GM12891 (cell line): ENCODE measurements around the gene FSTL4.

Source experiments
- DNase-seq: peaks from one replicate; pipeline ENCODE4 v3.0.0; 2011; ENCODE audit warnings: low spot score; ENCODE audit not compliant: insufficient read length
- FAIRE-seq: peaks from 2 replicates; lab custom pipeline; 2011; peaks lifted over from hg19 to GRCh38; lab: Jason Lieb, UNC
- PAX5 ChIP-seq: IDR thresholded peaks from 2 replicates; pipeline ENCODE4 v1.6.1; 2011; ENCODE audit warnings: low read length, moderate library complexity, mild to moderate bottlenecking; ENCODE audit not compliant: insufficient read depth, severe bottlenecking
- POLR2A ChIP-seq: IDR thresholded peaks from 2 replicates; pipeline ENCODE4 v1.6.1; 2011; ENCODE audit warnings: low read depth, low read length, control low read depth
- POLR2AphosphoS5 ChIP-seq: IDR thresholded peaks from 2 replicates; pipeline ENCODE4 v1.6.1; 2011; ENCODE audit warnings: low read depth, low read length, control low read depth
- POU2F2 ChIP-seq: IDR thresholded peaks from 2 replicates; pipeline ENCODE4 v1.6.1; 2011; ENCODE audit warnings: low read depth, mild to moderate bottlenecking, control low read depth, low read length, moderate library complexity
- SPI1 ChIP-seq: IDR thresholded peaks from 2 replicates; pipeline ENCODE4 v1.6.1; 2011; ENCODE audit warnings: low read depth, low read length, control low read depth
- TAF1 ChIP-seq: IDR thresholded peaks from 2 replicates; pipeline ENCODE4 v1.6.1; 2011; ENCODE audit warnings: low read depth, low read length, control low read depth

The FSTL4 gene

DNA sequence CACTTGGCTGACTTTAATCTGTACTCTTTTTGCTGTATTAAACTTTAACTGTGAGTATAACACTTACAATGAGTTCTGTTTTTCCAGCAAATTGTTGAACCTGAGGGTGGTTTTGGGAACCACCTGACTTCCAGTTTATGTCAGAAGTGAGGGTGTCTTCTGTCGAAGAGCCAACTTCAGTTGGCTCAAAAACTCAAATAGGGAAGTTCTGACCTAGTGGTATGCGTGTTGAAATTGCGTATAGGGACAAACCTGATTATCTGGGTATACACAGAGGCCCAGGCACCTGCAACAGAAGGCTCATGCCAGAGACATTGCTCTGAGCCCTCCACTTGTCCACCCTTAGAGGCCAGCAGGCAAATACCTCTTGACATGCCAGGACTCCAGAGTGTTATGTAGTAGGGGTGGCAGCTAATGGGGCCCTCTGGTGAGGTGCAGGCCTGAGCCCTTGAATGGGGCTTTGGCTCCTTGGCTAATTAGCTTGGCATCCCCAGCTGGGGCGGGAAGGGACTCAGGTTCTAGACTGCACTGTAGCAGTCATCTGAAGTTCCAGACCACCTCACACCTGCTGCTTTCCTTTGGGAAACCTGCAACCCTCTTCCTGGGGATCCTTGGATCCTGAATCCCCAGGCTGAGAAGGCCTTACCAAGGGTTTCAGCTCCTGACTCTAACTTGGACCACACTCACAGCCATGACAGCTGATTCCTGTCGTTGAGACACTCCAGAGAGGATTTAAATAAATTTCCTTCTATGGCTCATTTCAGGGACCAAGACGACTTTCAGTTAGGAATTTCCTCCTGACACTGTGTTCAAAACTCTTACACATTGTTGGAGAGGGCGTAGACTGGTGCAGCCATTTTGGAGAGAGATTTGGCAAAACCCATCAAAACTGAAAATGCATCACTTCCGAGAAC is 370.9 kb downstream of the FSTL4 start:
- DNase-seq: no peak
- TF ChIP-seq TAF1: no peak
- TF ChIP-seq POLR2A: no peak
- TF ChIP-seq SPI1: no peak
- no peak for TF ChIP-seq PAX5
- TF ChIP-seq POLR2AphosphoS5: no peak
- TF ChIP-seq POU2F2: no peak
- FAIRE-seq: no peak

DNA sequence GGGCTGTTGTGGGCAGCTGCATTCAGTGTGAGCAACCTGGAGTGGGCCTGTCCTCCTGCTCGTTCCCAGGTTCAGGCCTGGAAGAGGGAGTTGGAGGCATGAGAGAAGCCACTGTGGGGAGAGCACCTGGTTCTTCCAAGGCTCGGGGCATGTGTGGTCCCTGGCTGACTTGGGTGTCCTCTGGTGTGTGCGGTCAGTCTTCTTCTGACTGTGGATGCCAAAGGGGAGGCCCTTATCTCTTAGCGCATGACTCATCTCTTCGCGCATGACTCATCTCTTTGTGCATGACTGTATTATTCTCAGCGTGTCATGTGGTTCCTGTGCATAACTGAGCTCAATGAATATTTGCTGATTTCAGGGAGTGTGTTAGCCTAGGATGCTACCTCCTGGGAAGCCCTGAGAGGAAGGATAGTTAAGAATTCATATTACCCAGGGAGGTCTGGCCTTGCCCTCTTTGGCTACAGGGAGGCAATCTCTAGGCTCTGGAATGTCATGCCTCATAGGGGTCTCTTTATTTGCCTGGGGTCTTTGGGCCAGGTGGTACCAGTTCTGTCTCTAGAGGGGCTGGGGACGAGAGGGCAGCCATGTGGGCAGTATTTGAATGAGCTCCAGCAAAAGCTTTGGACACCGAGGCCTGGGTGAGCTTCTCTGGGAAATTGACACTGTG is 371.8 kb downstream of the FSTL4 start:
- DNase-seq (no peak), FAIRE-seq (no peak)
- TF ChIP-seq PAX5: no peak
- TF ChIP-seq POU2F2: 0 out of 2 replicates have a peak, but pooled peaks have one; percentile 5

DNA sequence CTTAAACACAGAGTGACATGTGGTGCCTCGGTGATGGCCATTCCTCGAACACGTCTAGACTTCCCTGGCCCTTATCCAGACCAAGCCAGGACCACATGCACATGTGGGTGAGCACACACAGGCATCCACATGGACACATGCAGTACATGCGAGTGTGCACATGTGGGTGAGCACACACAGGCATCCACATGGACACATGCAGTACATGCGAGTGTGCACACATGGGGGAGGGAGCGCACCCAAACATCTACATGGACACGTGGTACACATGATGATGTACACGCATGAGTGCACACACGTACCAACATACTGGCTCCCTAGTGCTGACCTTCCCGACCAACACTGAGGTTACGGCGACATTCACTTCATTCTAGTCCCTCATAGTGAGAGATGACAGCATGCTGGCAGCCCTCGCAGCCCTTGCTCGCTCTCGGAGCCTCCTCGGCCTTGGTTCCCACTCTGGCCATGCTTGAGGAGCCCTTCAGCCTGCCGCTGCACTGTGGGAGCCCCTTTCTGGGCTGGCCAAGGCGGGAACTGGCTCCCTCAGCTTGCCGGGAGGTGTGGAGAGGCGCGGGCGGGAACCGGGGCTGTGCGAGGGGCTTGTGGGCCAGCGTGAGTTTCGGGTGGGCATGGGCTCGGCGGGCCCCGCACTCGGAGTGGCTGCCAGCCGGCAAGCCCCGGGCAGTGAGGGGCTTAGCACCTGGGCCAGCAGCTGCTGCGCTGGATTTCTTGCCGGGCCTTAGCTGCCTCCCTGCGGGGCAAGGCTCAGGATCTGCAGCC is 373.7 kb downstream of the FSTL4 start:
- DNase-seq: no peak
- no peak for FAIRE-seq
- TF ChIP-seq POLR2A: no peak
- TF ChIP-seq POU2F2: no peak
- no peak for TF ChIP-seq TAF1
- no peak for TF ChIP-seq PAX5
- TF ChIP-seq POLR2AphosphoS5: no peak
- TF ChIP-seq SPI1: no peak

DNA sequence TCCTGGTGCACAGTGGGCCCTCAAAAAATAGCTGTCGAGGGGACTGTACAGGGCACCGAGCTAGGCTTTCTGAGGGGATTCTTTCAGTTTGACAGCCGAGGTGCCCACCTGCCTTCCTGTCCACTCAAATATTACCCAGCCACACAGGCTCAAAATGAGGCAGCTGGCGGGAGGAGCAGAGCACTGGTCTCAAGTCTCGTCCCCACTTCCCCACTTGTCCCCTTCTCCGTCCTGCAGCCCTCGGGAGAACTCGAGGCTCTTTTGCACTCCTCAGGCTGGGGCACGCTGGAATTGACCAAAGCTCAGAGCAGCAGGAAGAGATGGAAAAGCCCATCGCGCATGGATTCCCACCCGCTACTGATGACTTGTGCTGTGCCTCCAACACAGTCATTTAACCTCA is 375.4 kb downstream of the FSTL4 start:
- no peak for DNase-seq
- TF ChIP-seq POLR2A (no peak), PAX5 (no peak), POLR2AphosphoS5 (no peak), POU2F2 (no peak), TAF1 (no peak), SPI1 (no peak)
- no peak for FAIRE-seq

DNA sequence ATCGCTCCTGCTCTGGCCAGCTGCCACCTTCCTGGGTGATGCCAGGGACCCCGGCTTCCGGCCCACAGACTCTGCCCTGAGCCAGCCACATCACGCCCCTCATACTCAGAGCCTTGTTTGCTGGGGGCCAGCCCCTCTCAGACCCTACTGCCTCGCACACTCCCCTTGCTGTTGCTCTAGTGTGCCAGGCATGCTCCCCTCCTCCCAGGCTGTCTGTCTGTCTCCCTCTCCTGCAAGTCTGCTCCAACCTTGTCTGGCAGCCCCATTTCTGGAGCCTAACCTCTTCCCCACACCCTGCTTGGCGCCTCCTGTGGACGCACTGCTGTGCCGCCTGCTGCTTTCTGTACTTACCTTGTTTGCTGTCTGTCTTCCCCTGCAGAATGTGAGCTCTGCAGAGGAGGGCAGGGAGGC is 375.8 kb downstream of the FSTL4 start:
- FAIRE-seq (no peak), DNase-seq (no peak)
- no peak for TF ChIP-seq POLR2A
- no peak for TF ChIP-seq SPI1
- no peak for TF ChIP-seq TAF1
- TF ChIP-seq POLR2AphosphoS5: no peak
- TF ChIP-seq POU2F2: no peak
- no peak for TF ChIP-seq PAX5

DNA sequence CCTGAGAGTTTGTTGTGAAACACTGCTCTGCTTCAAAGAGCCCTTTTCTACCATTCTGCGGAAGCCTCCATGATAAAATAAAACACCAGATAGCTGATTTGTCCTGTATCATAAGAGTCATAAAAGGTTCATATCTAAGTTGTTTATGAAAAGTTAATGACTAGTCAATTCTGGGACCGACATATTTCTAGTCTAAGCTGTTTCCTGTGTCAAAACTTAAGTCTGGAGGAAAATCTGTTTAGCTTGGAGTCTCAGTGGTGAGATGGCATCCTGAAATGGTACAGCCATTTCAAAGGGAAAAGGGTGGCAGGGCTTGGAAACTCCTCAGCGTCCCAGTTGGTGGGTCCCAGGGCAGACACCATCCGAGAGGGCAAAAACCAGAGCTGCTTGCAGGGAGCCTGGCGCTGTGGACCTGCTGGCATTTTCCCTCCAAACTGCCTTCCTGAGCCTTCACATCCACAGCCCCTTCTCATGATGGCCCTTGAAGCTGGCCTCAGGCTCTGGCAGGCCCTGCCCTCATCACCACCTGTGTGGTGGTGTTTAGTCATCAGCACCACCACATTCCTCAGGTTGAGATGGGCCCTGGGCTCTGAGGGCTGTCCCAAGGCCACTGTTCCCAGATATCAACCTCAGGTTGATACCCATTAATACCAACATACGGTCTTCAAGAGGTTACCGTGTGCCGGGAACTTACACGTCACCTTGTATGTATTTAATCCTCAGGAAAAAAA is 376.5 kb downstream of the FSTL4 start:
- FAIRE-seq (no peak), DNase-seq (no peak)
- no peak for TF ChIP-seq POLR2AphosphoS5

DNA sequence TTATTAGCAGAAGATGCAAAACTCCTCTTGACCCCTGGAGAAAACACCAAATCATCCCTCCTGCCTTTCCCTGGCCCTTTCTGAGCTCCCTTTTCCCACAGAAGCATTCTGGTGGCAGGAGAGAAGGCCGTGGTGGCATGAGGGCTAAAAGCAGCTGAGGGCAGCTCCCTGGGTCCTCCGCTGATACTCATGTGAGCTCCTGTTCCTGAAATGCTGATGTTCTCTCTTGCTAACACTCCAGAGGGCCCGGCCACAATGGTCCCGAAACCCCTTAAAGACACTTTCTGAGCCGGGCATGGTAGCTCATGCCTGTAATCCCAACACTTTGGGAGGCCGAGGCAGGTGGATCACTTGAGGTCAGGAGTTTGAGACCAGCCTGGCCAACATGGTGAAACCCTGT is 377.4 kb downstream of the FSTL4 start:
- no peak for FAIRE-seq
- TF ChIP-seq TAF1 (no peak), PAX5 (no peak), SPI1 (no peak), POLR2AphosphoS5 (no peak), POLR2A (no peak), POU2F2 (no peak)
- no peak for DNase-seq

DNA sequence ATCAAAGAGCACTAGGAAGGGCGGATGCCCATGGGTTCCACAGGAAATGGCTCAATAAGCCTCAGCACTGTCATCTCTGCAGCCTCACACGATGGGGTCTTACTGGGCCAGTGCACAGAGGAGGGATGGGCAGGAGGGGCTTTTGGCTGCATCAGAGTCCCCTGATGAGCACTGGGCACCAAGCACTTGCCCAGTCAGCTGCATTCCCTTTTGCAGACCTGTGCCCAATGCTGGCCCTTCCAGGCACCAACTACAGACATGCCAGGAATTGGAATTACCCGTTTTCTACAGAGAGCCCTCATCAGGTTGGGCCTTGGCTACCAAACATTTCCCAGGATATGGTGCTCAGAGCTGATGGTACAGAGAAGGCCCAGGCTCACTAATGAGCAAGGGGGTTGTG is 378.1 kb downstream of the FSTL4 start:
- DNase-seq (no peak), FAIRE-seq (no peak)
- TF ChIP-seq SPI1: no peak
- TF ChIP-seq TAF1: no peak
- no peak for TF ChIP-seq POLR2AphosphoS5
- no peak for TF ChIP-seq POLR2A
- TF ChIP-seq POU2F2: no peak
- TF ChIP-seq PAX5: no peak
